Activated gamma-delta T cell treated with anti-CD3 and anti-CD28 coated beads, Interleukin-2, amount 50 U/mL, for 16 hours (primary cell): ENCODE results near the gene ERN2.
"Not testable (repeated sequence)": the region's sequence is repeated elsewhere in the genome, so short reads cannot be mapped to it uniquely, and the experiment has no call there.

Experiments used
- DNase-seq: peaks from one replicate; pipeline ENCODE4 v3.0.0-alpha.2; 2020; ENCODE audit warnings: low read depth

The ERN2 gene

GRCh38 chr16:23722613-23723240, 9.7 kb upstream of the ERN2 start:
- not testable (repeated sequence) for DNase-seq

- DNase-seq: no peak
These were observed 3.5 kb upstream of the ERN2 start for GRCh38 chr16:23716484-23716883.

GRCh38 chr16:23711785-23712184, 1.2 kb downstream of the ERN2 start:
- DNase-seq: no peak

- no peak for DNase-seq
These were observed 2.5 kb downstream of the ERN2 start for GRCh38 chr16:23710504-23710903.

- DNase-seq: no peak
These were observed 3.0 kb downstream of the ERN2 start for GRCh38 chr16:23710008-23710407.

- DNase-seq: no peak
These were observed 3.5 kb downstream of the ERN2 start for GRCh38 chr16:23709536-23709935.

GRCh38 chr16:23706439-23706838, 6.6 kb downstream of the ERN2 start:
- no peak for DNase-seq

GRCh38 chr16:23705517-23705902, 7.5 kb downstream of the ERN2 start:
- no peak for DNase-seq

GRCh38 chr16:23704772-23705516, 8.1 kb downstream of the ERN2 start:
- no peak for DNase-seq

- DNase-seq: no peak
These were observed 10.1 kb downstream of the ERN2 start for GRCh38 chr16:23702951-23703350.

- DNase-seq: no peak
These were observed 12.0 kb downstream of the ERN2 start for GRCh38 chr16:23701045-23701444.

- no peak for DNase-seq
These were observed 12.5 kb downstream of the ERN2 start for GRCh38 chr16:23700509-23700908.

- no peak for DNase-seq
These were observed 12.9 kb downstream of the ERN2 start for GRCh38 chr16:23700093-23700492.

GRCh38 chr16:23699100-23699499, 13.9 kb downstream of the ERN2 start:
- no peak for DNase-seq

- DNase-seq: no peak
These were observed 17.3 kb downstream of the ERN2 start for GRCh38 chr16:23695756-23696155.

- DNase-seq: no peak
These were observed 18.2 kb downstream of the ERN2 start for GRCh38 chr16:23694644-23695373.

- no peak for DNase-seq
These were observed 18.8 kb downstream of the ERN2 start for GRCh38 chr16:23694265-23694643.

GRCh38 chr16:23692190-23692837, 20.7 kb downstream of the ERN2 start:
- DNase-seq: no peak

- no peak for DNase-seq
These were observed 21.4 kb downstream of the ERN2 start for GRCh38 chr16:23691483-23692189.

GRCh38 chr16:23690771-23691482, 22.1 kb downstream of the ERN2 start:
- DNase-seq: no peak

- no peak for DNase-seq
These were observed 23.4 kb downstream of the ERN2 start for GRCh38 chr16:23689442-23690187.
